ENCODE data around the gene DMRTA1.
A peak's percentile ranks its signal among the peaks of the same experiment; 100 is the strongest.
"Not testable (repeated sequence)": the region's sequence is repeated elsewhere in the genome, so short reads cannot be mapped to it uniquely, and the experiment has no call there.

The DMRTA1 gene, protein sequence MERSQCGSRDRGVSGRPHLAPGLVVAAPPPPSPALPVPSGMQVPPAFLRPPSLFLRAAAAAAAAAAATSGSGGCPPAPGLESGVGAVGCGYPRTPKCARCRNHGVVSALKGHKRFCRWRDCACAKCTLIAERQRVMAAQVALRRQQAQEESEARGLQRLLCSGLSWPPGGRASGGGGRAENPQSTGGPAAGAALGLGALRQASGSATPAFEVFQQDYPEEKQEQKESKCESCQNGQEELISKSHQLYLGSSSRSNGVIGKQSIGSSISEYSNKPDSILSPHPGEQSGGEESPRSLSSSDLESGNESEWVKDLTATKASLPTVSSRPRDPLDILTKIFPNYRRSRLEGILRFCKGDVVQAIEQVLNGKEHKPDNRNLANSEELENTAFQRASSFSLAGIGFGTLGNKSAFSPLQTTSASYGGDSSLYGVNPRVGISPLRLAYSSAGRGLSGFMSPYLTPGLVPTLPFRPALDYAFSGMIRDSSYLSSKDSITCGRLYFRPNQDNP

GRCh38 chr9:22446589-22446949, at the start of gene DMRTA1:
Gene DMRTA1, plus strand, starts transcription at chr9:22446824. Its CDS starts 242 bp downstream, at chr9:22447066.
- DNase-seq: peak in 49 of 58 donors; percentile 12 to 80 (median 60)

GRCh38 chr9:22401671-22402070, 45.0 kb upstream of the DMRTA1 start:
- DNase-seq: no peak

- DNase-seq: no peak
Observed at GRCh38 chr9:22405869-22406659, 40.6 kb upstream of the DMRTA1 start.

- no peak for DNase-seq
Observed at GRCh38 chr9:22413884-22414283, 32.7 kb upstream of the DMRTA1 start.

DNA sequence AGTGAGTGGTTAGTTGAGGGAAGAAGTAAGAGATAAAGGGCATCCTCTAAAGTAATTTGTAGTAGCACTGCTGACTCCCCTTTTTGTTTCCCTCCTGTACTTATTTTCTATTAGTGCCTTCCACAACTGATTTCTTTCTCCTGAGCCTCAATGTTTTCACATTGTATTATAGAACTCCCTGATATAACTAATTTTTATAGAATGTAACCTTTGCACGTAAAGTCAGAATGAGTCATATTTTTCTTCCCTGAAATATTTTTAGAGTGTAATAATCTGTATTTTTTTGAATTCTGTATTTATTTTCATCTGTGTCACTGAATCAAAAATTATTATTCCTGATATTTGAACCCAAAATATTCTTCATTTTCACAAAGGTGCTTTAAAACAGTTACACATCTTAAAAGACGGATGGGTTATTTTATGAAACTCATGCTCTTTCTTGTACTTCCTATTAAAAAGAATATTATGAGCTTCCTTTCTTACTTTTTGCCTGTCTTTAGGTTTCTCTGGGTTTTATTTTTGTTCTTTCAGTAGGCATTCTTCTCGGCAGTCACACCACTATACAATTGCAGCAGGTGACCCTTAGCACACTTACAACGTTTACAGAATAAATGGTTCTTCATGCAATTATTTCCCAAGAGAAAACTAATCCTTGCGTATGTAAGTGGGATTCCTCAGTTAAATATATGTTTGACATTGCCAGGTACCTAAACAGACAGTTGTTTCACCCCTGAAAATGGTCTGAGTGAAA, 30.5 kb upstream of the DMRTA1 start:
- no peak for DNase-seq

DNA sequence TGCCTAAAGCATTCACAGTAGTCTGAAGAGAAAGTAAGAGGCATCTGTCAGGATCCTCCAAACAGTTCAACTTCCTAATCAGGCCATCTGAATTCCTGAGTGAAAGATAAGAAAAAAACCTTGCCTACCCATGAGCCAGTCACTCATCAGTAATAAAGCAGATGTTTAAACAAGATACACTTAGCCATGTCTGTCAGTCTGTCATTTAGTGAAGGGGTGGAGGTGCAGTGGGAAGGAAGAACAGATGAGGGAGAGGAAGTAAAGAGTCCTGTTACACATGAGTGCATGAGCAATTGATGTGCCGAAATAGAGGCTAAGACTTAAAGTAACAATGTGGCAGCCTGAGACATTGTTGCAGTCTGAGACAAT, 29.9 kb upstream of the DMRTA1 start:
- no peak for DNase-seq

GRCh38 chr9:22423566-22423965, 23.1 kb upstream of the DMRTA1 start:
- no peak for DNase-seq

DNA sequence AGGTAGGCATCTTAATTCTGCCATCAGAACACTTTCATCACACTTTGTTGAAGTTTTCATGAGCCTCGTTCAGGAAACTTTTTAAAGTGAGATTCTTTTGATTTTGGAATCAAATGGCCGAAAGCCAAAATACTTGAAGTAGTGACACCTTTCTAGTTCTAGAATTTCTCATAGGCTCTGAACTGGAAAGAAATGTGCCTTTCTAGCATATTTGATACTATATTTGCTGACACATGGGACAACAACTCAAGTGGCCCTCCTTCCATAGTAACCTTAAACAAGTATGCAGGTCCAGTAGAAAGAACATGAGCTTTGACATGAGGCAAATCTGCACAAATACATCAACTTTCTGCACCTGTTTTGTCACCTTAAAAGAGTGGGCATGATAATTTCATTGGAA, 22.0 kb upstream of the DMRTA1 start:
- DNase-seq: no peak

DNA sequence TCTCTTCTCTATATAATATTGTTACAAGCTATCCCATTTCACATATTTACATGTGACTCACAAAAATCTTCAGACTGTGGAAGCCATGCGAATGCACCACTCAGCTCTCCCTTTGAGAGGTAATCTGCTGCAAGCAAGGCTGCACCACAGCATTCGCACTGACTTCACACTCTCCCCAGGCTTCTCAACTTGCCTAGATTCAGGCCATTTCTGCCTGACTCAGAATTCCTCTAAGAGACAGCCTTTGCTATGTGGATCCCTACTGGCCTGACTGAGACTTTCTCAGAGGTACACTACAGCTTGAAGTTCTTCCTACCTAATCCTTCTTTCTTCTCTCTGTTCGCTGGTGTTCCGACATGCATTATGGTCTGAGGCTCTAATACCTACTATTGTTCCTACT, 21.1 kb upstream of the DMRTA1 start:
- no peak for DNase-seq

- no peak for DNase-seq
Observed at GRCh38 chr9:22427226-22427880, 19.3 kb upstream of the DMRTA1 start.

DNA sequence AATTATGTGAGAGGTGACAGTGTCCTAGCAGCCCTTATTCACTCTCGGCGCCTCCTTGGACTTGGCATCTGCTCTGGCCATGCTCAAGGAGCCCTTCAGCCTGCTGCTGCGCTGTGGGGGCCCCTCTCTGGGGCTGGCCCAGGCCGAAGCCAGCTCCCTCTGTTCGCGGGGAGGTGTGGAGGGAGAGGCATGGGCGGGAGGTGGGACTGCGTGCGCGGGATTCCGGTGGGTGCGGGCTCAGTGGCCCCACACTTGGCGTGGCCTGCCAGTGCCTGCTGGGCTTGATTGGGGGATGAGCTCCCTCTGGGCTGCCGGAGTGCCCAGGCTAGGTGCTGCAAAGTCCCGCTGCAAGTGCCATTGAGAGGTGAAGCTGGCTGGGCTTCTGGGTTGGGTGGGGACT, 12.9 kb upstream of the DMRTA1 start:
- DNase-seq: no peak

DNA sequence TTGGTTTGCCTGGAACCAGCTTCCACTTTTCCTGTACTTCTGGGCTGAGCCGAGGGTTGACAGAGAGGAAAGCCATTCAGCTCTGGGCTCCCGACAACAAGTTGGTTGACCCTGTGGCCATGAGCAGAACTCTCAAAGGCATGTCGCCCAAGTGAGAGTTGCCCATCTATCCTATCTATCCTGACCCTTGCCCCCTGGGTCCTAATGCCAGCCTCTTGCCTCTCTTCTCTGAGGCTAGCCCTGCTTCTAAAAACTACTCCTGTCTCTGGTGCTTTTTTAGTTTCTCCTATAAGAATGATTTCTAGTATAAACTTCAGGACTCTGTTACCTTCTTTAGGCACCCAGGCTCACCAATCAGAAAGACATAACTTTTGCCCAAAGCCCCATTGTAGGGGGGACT, 11.4 kb upstream of the DMRTA1 start:
- DNase-seq: not testable (repeated sequence)

DNA sequence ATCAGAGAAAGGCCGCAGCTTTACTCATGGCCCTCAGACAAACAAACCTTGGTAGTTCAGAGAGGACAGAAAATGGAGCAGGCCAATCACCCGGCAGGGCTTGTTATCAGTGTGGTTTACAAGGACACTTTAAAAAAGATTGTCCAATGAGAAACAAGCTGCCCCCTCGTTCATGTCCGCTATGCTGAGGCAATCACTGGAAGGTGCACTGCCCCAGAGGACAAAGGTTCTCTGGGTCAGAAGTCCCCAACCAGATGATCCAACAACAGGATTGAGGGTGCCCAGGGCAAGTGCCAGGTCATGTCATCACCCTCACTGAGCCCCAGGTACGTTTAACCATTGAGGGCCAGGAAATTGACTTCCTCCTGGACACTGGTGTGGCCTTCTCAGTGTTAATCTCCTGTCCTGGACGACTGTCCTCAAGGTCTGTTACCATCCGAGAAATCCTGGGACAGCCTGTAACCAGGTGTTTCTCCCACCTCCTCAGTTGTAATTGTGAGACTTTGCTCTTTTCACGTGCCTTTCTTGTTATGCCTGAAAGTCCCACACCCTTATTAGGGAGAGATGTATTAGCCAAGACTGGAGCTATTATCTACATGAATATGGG, 9.1 kb upstream of the DMRTA1 start:
- DNase-seq: not testable (repeated sequence)

GRCh38 chr9:22440841-22441240, 5.8 kb upstream of the DMRTA1 start:
- no peak for DNase-seq

- DNase-seq: peak in 47 of 58 donors; percentile 3 to 77 (median 49)
Observed at GRCh38 chr9:22446950-22447617, 460 bp downstream of the DMRTA1 start.

GRCh38 chr9:22447618-22448305, 1.1 kb downstream of the DMRTA1 start:
- no peak for DNase-seq

DNA sequence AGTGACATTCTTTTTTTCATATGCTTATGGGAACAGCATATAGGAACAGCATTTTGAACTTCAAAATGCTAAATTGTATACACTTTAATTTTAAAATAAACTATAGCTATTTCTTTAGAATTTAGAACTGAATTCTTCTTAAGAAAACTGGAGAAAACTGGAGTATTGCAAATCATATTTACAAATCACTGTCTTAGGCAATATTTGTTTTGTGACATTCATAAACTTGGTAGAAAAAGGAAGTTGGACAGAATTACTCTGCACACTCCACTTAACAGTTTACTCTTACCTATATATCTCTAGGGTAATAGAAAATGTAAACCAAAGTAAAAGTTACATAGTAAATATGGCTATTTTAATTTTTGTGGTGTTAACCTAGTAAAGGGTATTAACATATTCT, 3.1 kb downstream of the DMRTA1 start:
- no peak for DNase-seq

GRCh38 chr9:22452415-22453010, 5.9 kb downstream of the DMRTA1 start:
- DNase-seq: peak in 11 of 58 donors; percentile 2 to 52 (median 7)

DNA sequence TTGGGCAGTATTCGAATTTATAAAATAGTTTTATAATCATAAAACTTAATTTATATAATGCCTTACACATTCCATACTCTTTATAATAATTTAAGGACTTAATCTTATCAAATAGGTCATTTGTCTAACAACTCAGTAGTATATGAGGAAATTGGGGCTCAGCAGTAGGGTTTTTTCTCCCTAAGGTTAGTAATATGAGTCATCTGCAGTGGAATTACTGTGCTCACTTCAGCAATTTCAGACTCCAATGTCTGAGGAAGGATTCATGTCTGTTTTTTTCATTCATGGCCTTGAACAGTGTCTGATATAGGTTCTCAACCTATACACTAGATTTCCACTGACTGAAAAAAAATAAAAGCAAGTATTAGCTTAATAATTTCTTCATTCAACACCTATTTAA, 7.4 kb downstream of the DMRTA1 start:
- DNase-seq: no peak

All from anterior cingulate cortex (tissue), 58 donors.